SW 1271 (cell line): Measurements from ENCODE around the gene WNT8A.
A peak's percentile ranks its signal among the peaks of the same experiment; 100 is the strongest.
"Not testable (repeated sequence)": the region's sequence is repeated elsewhere in the genome, so short reads cannot be mapped to it uniquely, and the experiment has no call there.

Experiments
- DNase-seq, 2 experiments: peaks; one replicate each; lab custom pipeline; 2025; lab: John Stamatoyannopoulos, UW

Gene WNT8A, protein sequence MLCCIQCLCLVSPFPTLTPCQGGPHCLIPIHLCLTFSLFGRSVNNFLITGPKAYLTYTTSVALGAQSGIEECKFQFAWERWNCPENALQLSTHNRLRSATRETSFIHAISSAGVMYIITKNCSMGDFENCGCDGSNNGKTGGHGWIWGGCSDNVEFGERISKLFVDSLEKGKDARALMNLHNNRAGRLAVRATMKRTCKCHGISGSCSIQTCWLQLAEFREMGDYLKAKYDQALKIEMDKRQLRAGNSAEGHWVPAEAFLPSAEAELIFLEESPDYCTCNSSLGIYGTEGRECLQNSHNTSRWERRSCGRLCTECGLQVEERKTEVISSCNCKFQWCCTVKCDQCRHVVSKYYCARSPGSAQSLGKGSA

DNA sequence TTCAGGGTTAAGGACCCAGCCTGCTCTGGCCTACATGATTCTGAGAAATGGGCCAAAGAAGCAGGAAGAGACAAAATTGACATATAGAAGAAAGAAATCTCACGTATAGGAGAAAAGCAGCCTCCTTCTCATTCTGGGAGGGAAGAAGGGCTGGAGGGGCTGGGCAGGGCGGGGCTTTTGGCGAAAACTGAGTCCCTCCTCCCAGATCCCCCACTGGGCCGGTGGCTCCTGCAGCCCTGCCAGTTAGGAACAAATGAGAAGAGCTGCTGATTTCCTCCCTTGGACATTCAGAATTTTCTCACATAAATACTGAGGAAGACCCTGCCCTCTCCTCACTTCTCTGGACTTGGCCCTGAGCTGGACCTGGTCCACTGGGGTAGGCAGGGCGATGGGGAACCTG lies at the start of gene WNT8A:
TSS of gene WNT8A (plus strand) at position 332 of the 400 bp plus-strand sequence. CDS start 95 bp downstream, outside the sequence.
- no peak for DNase-seq

DNA sequence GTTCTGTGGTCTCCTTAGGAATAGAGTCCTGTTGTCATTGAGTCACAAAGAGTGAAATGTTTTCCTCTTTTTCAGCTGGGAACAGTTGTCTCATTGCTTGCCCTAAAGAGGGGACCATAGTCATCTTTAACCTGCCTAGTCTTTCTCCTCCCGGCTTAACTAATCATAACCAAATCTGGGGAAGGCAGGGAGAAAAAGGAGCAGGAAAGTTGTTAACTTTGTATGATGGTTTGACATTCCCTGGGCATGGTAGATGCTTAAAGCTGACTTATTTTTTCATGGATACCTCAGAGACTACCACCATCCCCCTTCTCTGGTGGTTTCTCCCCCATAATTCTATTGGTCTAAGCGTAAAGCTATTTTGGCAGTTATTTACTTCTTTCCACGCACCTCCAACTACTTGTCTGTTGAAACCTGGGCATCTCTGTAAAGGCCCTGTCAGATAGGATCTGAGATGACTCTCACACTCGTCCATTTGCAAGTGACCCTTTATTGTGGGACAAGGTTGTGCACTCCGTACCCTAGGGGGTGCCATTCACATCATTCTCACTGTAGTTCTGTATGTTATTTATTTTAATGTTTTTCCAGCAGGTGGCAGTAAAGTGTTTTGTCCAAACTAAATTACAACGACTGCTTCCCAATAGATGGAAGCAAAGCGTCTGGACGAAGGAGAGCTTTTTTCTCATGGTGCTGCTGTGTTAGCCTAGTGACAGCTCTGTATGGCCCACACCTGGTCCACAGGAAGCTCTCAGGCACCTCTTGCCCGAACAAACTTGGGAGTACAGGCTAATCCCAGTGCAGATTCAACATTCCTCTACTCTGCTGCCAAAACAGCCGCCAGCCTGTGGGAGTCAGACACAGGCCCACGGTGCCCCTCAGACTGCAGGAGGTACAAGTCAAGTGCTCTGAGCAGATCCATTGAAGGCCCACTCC lies 48.0 kb upstream of the WNT8A start:
- peak; percentile 85 to 97 for DNase-seq

DNA sequence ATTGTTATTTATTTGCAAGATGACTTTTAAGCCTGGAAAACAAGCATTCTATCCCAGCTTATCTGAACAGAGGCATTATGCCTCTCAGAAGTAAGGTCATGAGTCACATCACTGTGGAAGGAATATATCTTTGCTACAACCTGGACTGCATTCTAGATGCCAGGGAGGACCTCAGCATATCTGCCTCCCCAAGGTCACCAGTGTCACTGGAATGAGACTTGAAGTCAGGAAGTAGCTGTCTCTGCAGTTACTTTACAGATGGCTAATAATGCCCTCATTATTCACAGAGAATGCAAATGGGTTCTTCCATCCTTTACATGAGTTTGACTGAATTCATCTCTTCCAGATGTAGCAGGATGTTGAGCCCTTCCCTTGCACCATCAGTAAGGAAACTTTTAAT lies 46.6 kb upstream of the WNT8A start:
- DNase-seq, result no peak

DNA sequence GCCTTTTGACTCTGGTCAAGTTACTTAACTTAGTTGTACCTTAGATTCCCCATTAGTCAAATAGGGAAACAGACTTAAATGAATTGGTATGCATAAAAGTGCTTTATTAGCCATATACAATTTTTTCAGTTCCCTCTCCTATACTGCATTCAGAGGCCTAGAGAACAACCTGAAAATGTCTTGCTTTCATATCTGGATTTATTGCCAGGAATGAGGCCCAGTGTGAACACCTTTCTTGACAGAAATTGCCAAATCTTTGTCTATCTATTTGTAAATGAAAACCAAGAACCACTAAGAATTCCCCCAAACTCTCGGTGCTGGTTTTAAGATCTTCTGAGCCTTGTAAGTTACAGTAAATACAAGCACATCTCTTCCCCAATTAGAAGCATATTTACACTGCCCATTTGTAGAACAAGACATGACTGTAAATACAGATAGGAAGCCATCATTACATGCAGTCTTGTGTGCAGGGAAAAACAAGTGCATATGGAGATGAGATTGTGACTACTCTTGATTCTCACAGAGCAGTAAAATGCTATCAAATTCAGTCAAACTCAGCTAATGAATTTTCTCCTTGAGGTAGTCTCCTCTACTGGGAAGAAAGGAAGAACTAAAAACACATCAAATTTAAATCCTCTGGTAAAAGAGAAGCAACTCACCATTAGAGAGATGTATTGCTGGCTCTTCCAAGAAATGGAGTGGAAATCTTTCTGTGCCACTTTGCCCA lies 45.8 kb upstream of the WNT8A start:
- no peak for DNase-seq

- DNase-seq, result no peak
These were observed 45.0 kb upstream of the WNT8A start for GRCh38 chr5:138038826-138039225.

- not testable (repeated sequence) for DNase-seq
These were observed 38.5 kb upstream of the WNT8A start for GRCh38 chr5:138045283-138045682.

GRCh38 chr5:138051441-138052296 lies 32.2 kb upstream of the WNT8A start:
- no peak for DNase-seq

GRCh38 chr5:138052718-138053117 lies 31.1 kb upstream of the WNT8A start:
- not testable (repeated sequence) for DNase-seq

GRCh38 chr5:138053554-138053953 lies 30.3 kb upstream of the WNT8A start:
- no peak for DNase-seq

- no peak for DNase-seq
These were observed 29.6 kb upstream of the WNT8A start for GRCh38 chr5:138054206-138054605.

GRCh38 chr5:138054847-138055558 lies 28.8 kb upstream of the WNT8A start:
- no peak for DNase-seq

DNA sequence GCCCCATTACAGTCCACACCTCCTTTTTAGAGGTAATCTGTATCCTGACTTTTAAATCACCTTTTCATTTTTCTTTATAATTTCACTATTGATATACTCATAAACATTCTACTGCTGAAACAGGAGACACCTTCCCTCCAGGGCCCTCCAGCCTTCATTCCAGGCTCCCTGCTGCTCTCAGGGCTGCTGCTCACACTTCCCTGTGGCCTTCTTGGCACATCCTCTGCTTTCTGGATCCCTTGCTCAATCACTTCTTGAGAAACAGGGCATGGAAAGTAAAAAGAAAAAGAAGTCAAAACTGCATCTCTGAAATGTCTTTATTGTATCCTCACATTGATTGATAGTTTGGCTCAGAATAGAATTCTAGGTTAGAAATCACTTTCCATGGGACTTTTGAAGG lies 19.3 kb upstream of the WNT8A start:
- no peak for DNase-seq

DNA sequence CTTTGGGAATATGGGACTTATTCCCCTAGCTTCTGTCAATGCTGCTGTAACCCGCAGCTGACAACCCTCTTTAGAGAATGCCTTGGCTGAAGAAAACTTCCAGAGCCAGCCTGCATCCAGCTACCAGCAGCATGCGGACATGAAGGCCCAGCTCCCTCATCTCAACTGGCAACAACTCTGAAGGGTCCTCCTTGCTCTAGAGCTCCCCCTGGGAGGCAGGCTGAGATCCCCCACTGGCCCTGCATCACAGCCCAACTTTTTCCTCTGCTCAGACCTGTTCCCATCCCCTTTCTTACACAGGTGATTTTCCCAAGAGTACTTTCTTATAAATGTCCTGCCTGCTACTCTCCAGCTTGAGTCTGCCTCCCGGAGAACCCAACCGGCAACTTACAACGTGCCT lies 18.7 kb upstream of the WNT8A start:
- no peak for DNase-seq

DNA sequence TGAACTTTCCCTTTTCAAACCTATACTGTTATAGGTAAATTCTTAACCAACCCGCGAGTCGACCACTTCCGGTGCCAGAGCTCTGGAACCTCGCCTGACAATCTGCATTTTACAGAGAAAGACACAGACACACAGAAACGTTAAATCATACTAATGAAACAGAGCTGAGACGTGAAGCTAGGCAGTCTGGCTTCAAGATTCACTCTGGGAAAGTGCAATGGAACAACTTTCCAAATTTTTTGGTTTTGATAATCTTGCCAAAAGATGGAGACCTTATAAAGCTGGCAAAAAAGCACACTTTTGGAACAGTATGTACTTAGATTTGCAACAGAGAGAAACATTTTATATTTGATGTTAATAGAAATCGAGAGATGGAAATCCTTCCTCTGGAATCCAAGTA lies 15.9 kb upstream of the WNT8A start:
- no peak for DNase-seq

DNA sequence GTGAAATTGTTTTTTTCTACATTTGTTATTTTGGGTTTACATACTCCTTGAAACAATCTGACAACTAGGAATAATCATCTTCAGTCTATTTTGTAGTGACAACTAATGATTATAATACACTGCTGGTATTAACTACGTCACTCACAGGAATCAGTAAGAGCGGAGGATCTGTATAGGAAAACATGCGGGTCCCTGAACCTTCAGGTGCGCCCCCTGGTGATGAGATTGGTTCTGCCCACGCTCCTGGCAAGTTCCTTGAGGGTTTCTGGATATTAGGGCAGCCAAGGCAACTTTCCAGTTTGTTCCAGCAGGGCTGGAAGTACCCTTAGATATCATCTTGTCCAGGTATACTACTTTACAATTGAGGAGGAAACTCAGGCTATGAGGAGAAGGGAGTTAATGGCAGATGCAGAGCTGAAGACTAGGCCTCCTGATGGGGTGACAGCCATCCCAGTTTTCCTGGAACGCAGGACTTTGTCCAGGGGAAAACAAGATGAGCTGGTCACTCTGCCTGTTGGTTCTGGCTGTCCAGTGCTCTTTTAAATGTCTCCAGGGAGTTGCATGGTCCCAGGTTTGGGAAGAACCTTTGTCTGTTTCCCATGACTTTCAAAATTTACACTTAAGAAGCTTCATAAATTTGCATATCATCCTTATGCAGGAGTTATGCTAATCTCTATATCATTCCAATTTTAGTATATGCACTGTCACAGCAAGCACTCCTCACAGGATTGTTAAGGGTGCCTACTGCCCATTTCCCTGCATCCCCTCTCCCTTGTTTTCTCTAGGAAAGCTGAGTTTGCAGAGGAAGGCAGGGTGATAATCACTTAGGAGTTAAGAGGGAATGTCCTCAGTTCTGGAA lies 14.9 kb upstream of the WNT8A start:
- DNase-seq, result peak; percentile 56 to 83

DNA sequence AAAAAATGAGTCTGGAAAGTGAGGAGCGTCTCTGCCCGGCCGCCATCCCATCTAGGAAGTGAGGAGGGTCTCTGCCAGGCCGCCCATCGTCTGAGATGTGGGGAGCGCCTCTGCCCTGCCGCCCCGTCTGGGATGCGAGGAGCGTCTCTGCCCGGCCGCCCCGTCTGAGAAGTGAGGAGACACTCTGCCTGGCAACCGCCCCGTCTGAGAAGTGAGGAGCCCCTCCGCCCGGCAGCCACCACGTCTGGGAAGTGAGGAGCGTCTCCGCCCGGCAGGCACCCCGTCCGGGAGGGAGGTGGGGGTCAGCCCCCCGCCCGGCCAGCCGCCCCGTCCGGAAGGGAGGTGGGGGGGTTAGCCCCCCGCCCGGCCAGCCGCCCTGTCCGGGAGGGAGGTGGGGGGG lies 13.8 kb upstream of the WNT8A start:
- not testable (repeated sequence) for DNase-seq

DNA sequence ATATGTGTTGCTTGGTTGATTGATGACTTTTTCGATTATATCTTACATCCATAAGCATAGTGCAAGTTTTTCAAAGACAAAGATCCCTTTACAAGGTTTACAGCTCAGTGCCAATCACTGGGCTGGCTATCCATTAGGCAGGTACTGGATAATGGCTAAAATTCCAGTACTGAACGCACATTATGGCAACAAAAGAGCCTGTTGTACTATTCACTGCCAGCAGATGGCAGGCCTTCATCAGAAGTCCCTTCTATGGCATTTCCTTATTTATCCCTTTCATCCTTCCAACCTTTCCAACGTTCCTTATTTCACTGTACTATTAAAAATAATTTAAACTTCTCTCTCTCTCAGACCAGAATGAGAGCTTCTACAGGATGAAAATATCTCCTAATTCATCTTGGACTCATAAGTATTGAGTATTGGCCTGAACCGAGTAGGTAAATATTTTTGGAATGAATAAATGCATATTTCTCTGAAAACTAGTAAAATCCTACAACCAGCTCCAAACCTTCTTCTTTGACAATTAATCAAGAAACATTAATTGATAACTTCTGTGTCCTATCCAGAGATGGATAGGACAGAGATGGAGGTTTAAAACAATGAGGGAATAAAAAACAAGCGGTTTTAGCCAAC lies 6.7 kb upstream of the WNT8A start:
- peak in 1 of 2 experiments; percentile 80 for DNase-seq

DNA sequence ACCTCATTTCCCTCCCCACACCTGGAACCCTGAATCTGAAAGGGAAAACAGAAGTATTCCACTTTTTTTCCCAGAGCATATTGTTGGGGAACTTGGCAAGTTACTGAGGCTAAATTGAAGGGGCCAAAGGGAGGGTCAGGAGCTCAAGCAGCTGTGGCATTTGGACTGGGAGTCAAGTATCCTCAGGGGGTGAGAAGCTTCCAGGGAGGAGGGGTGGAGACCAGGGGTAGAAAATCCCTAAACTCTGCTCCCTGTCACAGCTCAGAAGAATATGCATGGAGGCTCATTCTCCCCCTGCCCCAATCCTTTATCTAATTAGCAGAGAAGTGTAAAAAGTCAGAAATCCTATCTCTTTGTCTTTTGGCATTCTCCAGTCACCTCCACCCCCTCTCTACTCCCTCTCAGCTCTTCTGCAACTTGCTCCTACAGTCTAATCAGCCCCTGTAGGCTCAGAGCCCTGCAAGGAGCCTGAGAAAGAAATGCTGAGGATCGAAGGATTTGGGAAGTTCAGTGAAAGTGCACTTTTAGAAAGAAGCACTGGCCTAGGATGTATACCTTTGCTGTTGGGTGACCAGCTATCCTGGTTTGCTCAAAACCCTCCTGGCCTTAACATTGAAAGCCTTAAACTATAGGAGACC lies 5.7 kb upstream of the WNT8A start:
- DNase-seq, result no peak

DNA sequence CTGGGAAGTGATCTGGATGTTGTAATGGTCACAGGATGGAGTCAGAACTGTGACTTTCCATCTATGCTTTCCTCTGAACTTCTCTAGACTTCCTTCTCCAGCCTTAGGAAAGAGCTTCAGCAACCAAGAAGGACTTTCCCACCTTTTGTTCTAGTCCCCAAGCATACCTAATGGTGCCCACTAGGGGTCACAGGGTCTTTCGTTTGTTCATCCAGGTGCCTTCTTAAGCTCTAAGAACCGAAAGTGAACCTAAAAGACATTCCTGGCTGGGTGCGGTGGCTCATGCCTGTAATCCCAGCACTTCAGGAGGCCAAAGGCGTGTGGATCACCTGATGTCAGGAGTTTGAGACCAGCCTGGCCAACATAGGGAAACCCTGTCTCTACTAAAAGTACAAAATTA lies 1.8 kb upstream of the WNT8A start:
- DNase-seq, result no peak
